Panc1 (cell line): ENCODE results near the gene PHF1. TPM values are rescaled to one million over a fixed set of nuclear protein-coding genes. Genes with fewer than 3 reads are reported as not detected.
"Not testable (repeated sequence)": the region's sequence is repeated elsewhere in the genome, so short reads cannot be mapped to it uniquely, and the experiment has no call there.

Experiments
- ATAC-seq: fragments of 200-7000 bp; cut with Tn5 transposase; 2 replicates; pipeline ENCODE4 v1.9.1; 2020; ENCODE audit warnings: mild to moderate bottlenecking, moderate library complexity
- BruUV-seq: library from RNA; stranded (reverse); fragments of 400-500 nt; replicated peaks from 2 replicates; lab custom pipeline; 2021; lab: Mats Ljungman, UMichigan
- CTCF ChIA-PET: fragments of 300-600 bp; sonication (Branson Sonifier 250); formaldehyde crosslinking; loops from one replicate; lab custom pipeline; 2022; ENCODE audit warnings: antibody characterized with exemption; lab: Charles Lee
- POLR2A ChIA-PET: fragments of 300-600 bp; sonication (Branson Sonifier 250); formaldehyde crosslinking; loops from one replicate; lab custom pipeline; 2022; ENCODE audit warnings: antibody characterized with exemption; lab: Charles Lee
- DNase-seq: peaks from one replicate; pipeline ENCODE4 v3.0.0-alpha.2; 2010; ENCODE audit warnings: low read depth, low spot score
- H3K27ac ChIP-seq: 2 replicates; pipeline ENCODE4 v1.5.1; 2011; ENCODE audit warnings: mild to moderate bottlenecking, low read length, inconsistent platforms
- H3K27me3 ChIP-seq: fragments of 200-500 bp; sonication (Bioruptor generic); 2 replicates; pipeline ENCODE4 v1.6.0; 2014; ENCODE audit warnings: low read length, inconsistent platforms; ENCODE audit not compliant: control insufficient read depth, insufficient read depth
- H3K36me3 ChIP-seq: fragments of 200-500 bp; sonication (Bioruptor generic); 2 replicates; pipeline ENCODE4 v1.5.1; 2014; ENCODE audit warnings: inconsistent platforms, mild to moderate bottlenecking, low read length, moderate library complexity; ENCODE audit not compliant: control insufficient read depth, insufficient read depth
- H3K4me1 ChIP-seq: 2 replicates; pipeline ENCODE4 v1.5.1; 2011; ENCODE audit warnings: inconsistent platforms, mild to moderate bottlenecking, low read length, moderate library complexity; ENCODE audit not compliant: control insufficient read depth, insufficient read depth
- H3K4me3 ChIP-seq, 2 experiments: 2 replicates each; pipeline ENCODE4 v1.5.1; 2011 to 2012; ENCODE audit warnings: low read depth in 2 of 2, low read length in 2 of 2, mild to moderate bottlenecking in 2 of 2, inconsistent platforms in 1 of 2, moderate library complexity in 1 of 2
- H3K9me3 ChIP-seq: fragments of 200-500 bp; sonication (Bioruptor generic); 2 replicates; pipeline ENCODE4 v1.5.1; 2014; ENCODE audit warnings: low read depth, mild to moderate bottlenecking, inconsistent platforms, low read length, moderate library complexity; ENCODE audit not compliant: control insufficient read depth, insufficient read depth
- POLR2AphosphoS5 ChIP-seq: IDR thresholded peaks from 2 replicates; pipeline ENCODE4 v1.6.1; 2012; ENCODE audit warnings: mild to moderate bottlenecking, low read depth, low read length, moderate library complexity
- SIN3A ChIP-seq: IDR thresholded peaks from 2 replicates; pipeline ENCODE4 v1.6.1; 2012; ENCODE audit warnings: low read depth, mild to moderate bottlenecking, low read length, moderate library complexity, borderline replicate concordance; ENCODE audit not compliant: insufficient read depth
- TCF7L2 ChIP-seq: IDR thresholded peaks from 2 replicates; pipeline ENCODE4 v1.6.1; 2011; ENCODE audit warnings: mild to moderate bottlenecking, low read depth, low read length, inconsistent platforms
- in situ Hi-C: cut with HindIII; loops from 2 replicates; pipeline ENCODE4 v1.10.0; 2016; ENCODE audit warnings: low sequenced_read_pairs, low pct_unique_long_range_greater_than_20kb
- intact Hi-C: fragments of 100-400 bp; cut with micrococcal nuclease; formaldehyde crosslinking; loops from one replicate; pipeline ENCODE4 v1.10.0; 2022; ENCODE audit not compliant: unreplicated experiment
- total RNA-seq: library from RNA; stranded (reverse); gene quantifications from one replicate; pipeline ENCODE4 v1.2.1, GENCODE V29; 2021; ENCODE audit not compliant: unreplicated experiment
- TF ChIP-seq, protein P1 (sequence below): fragments of 450-650 bp; IDR thresholded peaks from 2 replicates; pipeline ENCODE4 v1.5.1; 2017; ENCODE audit warnings: mild to moderate bottlenecking

Gene PHF1
- total RNA-seq, 1 experiment from 2014 or later = 51.6 TPM

DNA sequence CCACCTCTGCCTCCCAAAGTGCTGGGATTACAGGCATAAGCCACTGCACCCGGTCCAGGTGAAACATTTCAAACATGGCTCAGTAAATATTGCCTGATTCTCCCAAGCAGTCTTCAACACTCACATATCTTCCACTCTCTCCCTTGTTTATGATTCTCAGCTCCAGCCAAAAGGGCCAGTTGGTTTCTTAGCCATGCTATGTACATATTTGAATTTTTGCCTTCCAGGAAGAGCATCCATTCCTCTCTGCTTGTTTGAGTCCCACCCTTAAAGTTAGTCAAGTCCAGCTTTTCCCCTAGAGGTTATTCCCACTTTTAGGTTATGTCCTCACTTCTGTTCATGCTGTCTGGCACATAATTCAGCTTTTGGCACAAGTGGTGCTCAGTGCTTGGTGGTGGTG lies 13.3 kb upstream of the PHF1 start:
- no peak for ATAC-seq
- BruUV-seq = no TSS peak
- in situ Hi-C loops = no loop called here
- no peaks in the 10 kb centered on the region for H3K27me3 ChIP-seq
- H3K27ac ChIP-seq = peak overlapping the region; percentile 1; the same call in 1 of the 2 replicates
- POLR2A ChIA-PET = no interaction called here
- CTCF ChIA-PET = no interaction called here
- H3K4me3 ChIP-seq = no peak overlapping the region
- intact Hi-C loops = no loop called here
- H3K36me3 ChIP-seq = peaks cover 6% of the 10 kb centered on the region; the same call in 1 of the 2 replicates
- peaks cover 21% of the 10 kb centered on the region for H3K4me1 ChIP-seq
- no peak for TF ChIP-seq TCF7L2
- TF ChIP-seq, protein P1, sequence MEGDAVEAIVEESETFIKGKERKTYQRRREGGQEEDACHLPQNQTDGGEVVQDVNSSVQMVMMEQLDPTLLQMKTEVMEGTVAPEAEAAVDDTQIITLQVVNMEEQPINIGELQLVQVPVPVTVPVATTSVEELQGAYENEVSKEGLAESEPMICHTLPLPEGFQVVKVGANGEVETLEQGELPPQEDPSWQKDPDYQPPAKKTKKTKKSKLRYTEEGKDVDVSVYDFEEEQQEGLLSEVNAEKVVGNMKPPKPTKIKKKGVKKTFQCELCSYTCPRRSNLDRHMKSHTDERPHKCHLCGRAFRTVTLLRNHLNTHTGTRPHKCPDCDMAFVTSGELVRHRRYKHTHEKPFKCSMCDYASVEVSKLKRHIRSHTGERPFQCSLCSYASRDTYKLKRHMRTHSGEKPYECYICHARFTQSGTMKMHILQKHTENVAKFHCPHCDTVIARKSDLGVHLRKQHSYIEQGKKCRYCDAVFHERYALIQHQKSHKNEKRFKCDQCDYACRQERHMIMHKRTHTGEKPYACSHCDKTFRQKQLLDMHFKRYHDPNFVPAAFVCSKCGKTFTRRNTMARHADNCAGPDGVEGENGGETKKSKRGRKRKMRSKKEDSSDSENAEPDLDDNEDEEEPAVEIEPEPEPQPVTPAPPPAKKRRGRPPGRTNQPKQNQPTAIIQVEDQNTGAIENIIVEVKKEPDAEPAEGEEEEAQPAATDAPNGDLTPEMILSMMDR = no peak
- no peak for TF ChIP-seq SIN3A
- no peaks in the 10 kb centered on the region for H3K9me3 ChIP-seq
- DNase-seq = no peak

DNA sequence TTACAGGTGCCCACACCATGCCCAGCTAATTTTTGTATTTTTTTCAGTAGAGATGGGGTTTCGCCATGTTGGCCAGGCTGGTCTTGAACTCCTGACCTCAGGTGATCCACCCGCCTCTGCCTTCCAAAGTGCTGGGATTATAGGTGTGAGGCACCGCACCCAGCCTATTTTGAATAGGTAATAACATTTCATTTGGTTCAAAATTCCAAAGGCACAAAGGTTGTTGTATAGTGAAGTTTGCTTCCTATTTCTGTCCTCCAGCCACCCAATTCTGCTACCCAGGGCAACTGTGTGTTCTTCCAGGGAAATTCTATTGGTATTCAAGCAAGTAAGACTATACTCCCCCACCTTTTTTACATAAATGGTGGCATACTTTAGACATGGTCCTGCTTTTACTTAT lies 12.2 kb upstream of the PHF1 start:
- BruUV-seq, in situ Hi-C loops, POLR2A ChIA-PET, H3K27ac ChIP-seq, CTCF ChIA-PET, ATAC-seq, H3K27me3 ChIP-seq, H3K9me3 ChIP-seq, DNase-seq, H3K4me3 ChIP-seq, intact Hi-C loops: not testable (repeated sequence)
- H3K36me3 ChIP-seq = peaks cover 12% of the 10 kb centered on the region
- peaks cover 21% of the 10 kb centered on the region for H3K4me1 ChIP-seq

DNA sequence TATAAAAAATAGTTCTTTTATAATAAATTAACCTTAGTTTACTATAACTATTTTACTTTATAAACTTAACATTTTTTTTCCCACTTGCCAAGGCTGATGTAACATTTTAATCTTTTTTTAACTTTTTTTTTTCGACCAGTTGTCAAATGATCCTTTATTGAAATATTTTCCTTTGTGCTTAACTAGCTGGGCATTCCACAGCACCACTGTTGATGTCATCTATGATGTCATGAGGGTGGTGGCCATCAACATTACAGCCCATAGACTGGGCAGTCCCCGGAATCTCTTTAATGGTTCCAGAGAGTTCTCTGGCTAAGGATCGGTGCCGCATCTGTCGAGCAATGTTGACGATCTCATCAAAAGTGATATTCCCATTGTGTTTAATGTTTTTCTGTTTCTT lies 10.9 kb upstream of the PHF1 start:
- H3K9me3 ChIP-seq, in situ Hi-C loops, H3K27me3 ChIP-seq, H3K4me3 ChIP-seq, ATAC-seq, POLR2A ChIA-PET, DNase-seq, CTCF ChIA-PET, H3K27ac ChIP-seq, intact Hi-C loops: not testable (repeated sequence)
- H3K4me1 ChIP-seq = peaks cover 12% of the 10 kb centered on the region
- H3K36me3 ChIP-seq = peaks cover 15% of the 10 kb centered on the region
- TSS peak; percentile 7 for BruUV-seq

DNA sequence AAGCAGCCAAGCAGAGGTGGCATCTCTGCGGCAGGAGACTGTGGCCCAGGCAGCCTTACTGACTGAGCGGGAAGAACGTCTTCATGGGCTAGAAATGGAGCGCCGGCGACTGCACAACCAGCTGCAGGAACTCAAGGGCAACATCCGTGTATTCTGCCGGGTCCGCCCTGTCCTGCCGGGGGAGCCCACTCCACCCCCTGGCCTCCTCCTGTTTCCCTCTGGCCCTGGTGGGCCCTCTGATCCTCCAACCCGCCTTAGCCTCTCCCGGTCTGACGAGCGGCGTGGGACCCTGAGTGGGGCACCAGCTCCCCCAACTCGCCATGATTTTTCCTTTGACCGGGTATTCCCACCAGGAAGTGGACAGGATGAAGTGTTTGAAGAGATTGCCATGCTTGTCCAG lies 5.9 kb upstream of the PHF1 start:
- BruUV-seq = no TSS peak
- in situ Hi-C loops (no loop called here), intact Hi-C loops (no loop called here)
- ATAC-seq = no peak
- Histone ChIP-seq H3K36me3 (peaks cover 21% of the 10 kb centered on the region), H3K27ac (no peak overlapping the region), H3K4me3 (no peak overlapping the region), H3K9me3 (no peaks in the 10 kb centered on the region), H3K27me3 (no peaks in the 10 kb centered on the region), H3K4me1 (peaks cover 5% of the 10 kb centered on the region; the same call in 1 of the 2 replicates)
- TF ChIP-seq POLR2AphosphoS5 = no peak
- POLR2A ChIA-PET = no interaction called here
- CTCF ChIA-PET = no interaction called here
- DNase-seq = no peak
